A673 (cell line): ENCODE measurements around the gene HIGD1A. TPM values are rescaled to one million over a fixed set of nuclear protein-coding genes. Genes with fewer than 3 reads are reported as not detected.

Experiments used
- BruUV-seq: library from RNA; stranded (reverse); fragments of 400-500 nt; replicated peaks from 2 replicates; lab custom pipeline; 2021; lab: Mats Ljungman, UMichigan
- CTCF ChIA-PET: fragments of 300-600 bp; sonication (Branson Sonifier 250); formaldehyde crosslinking; loops from one replicate; lab custom pipeline; 2022; ENCODE audit warnings: antibody characterized with exemption; lab: Charles Lee
- POLR2A ChIA-PET: fragments of 300-600 bp; sonication (Branson Sonifier 250); formaldehyde crosslinking; loops from one replicate; lab custom pipeline; 2022; ENCODE audit warnings: antibody characterized with exemption; ENCODE audit not compliant: low non-redundant PET; lab: Charles Lee
- DNase-seq: peaks from one replicate; pipeline ENCODE4 v3.0.0-alpha.2; 2015; ENCODE audit warnings: low spot score
- H3K27ac ChIP-seq: fragments of 200-600 bp; sonication (generic); 2 replicates; pipeline ENCODE4 v1.5.1; 2016; ENCODE audit warnings: mixed run types, low read depth, mild to moderate bottlenecking, mixed read lengths, antibody characterized with exemption, low read length; ENCODE audit not compliant: poor library complexity, severe bottlenecking
- H3K27me3 ChIP-seq: fragments of 200-600 bp; sonication (generic); replicated peaks from 2 replicates; pipeline ENCODE4 v1.6.1; 2017; ENCODE audit warnings: mixed run types, low read depth, mild to moderate bottlenecking, mixed read lengths, antibody characterized with exemption, low read length; ENCODE audit not compliant: insufficient read depth, poor library complexity
- H3K36me3 ChIP-seq: fragments of 200-600 bp; sonication (generic); 2 replicates; pipeline ENCODE4 v1.6.1; 2016; ENCODE audit warnings: mixed run types, mild to moderate bottlenecking, mixed read lengths, antibody characterized with exemption, low read length; ENCODE audit not compliant: insufficient read depth, poor library complexity, severe bottlenecking
- H3K4me1 ChIP-seq: fragments of 200-600 bp; sonication (generic); 2 replicates; pipeline ENCODE4 v1.6.1; 2017; ENCODE audit warnings: mixed run types, mild to moderate bottlenecking, mixed read lengths, antibody characterized with exemption, low read length; ENCODE audit not compliant: insufficient read depth, poor library complexity, severe bottlenecking
- H3K4me3 ChIP-seq: fragments of 200-600 bp; sonication (generic); 2 replicates; pipeline ENCODE4 v1.5.1; 2016; ENCODE audit warnings: low read depth, mixed run types, mild to moderate bottlenecking, mixed read lengths, low read length; ENCODE audit not compliant: poor library complexity, severe bottlenecking
- H3K9me3 ChIP-seq: fragments of 200-600 bp; sonication (generic); 2 replicates; pipeline ENCODE4 v1.6.1; 2016; ENCODE audit warnings: mixed run types, low read depth, mild to moderate bottlenecking, mixed read lengths, antibody characterized with exemption, low read length; ENCODE audit not compliant: poor library complexity, severe bottlenecking
- EZH2 ChIP-seq: fragments of 200-600 bp; sonication (generic); IDR thresholded peaks from 2 replicates; pipeline ENCODE4 v1.6.1; 2017; ENCODE audit warnings: borderline replicate concordance, low read depth, mild to moderate bottlenecking, mixed read lengths, antibody characterized with exemption, low read length; ENCODE audit not compliant: poor library complexity, severe bottlenecking
- intact Hi-C: fragments of 100-400 bp; cut with micrococcal nuclease; formaldehyde crosslinking; loops from one replicate; pipeline ENCODE4 v1.10.0; 2022; ENCODE audit not compliant: unreplicated experiment
- total RNA-seq: library from RNA; stranded (reverse); gene quantifications from 2 replicates; pipeline ENCODE4 v1.2.3, GENCODE V29; 2021
- TF ChIP-seq, protein P1 (sequence below): fragments of 300-800, 200-600 bp; sonication (generic); conservative IDR thresholded peaks from 2 replicates; pipeline ENCODE4 v1.5.1; 2017; ENCODE audit warnings: low read depth, mild to moderate bottlenecking, antibody characterized with exemption, low read length, moderate library complexity, mixed read lengths

The HIGD1A gene
- total RNA-seq, 1 experiment from 2014 or later: 50.6 TPM

DNA sequence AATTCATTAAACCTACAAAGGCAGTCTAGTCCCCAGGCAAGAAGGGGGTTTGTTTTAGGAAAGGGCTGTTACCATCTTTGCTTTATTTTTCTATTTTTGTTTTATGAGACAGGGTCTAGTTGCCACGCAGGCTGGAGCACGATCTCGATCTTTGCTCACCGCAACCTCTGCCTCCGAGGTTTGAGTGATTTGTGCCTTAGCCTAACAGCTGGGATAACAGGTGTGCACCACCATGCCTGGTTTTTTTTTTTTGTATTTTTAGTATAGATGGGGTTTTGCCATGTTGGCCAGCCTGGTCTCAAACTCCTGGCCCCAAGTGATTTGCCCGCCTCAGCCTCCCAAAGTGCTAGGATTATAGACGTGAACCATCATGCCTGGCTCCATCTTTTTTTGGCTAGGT lies 4.9 kb downstream of the HIGD1A start:
- Histone ChIP-seq H3K4me3 (no peak overlapping the region), H3K36me3 (no peaks in the 10 kb centered on the region), H3K4me1 (no peaks in the 10 kb centered on the region), H3K27me3 (no peaks in the 10 kb centered on the region), H3K27ac (no peak overlapping the region), H3K9me3 (no peaks in the 10 kb centered on the region)
- CTCF ChIA-PET: no interaction called here
- intact Hi-C loops: no loop called here
- POLR2A ChIA-PET: no interaction called here
- TF ChIP-seq, protein P1, sequence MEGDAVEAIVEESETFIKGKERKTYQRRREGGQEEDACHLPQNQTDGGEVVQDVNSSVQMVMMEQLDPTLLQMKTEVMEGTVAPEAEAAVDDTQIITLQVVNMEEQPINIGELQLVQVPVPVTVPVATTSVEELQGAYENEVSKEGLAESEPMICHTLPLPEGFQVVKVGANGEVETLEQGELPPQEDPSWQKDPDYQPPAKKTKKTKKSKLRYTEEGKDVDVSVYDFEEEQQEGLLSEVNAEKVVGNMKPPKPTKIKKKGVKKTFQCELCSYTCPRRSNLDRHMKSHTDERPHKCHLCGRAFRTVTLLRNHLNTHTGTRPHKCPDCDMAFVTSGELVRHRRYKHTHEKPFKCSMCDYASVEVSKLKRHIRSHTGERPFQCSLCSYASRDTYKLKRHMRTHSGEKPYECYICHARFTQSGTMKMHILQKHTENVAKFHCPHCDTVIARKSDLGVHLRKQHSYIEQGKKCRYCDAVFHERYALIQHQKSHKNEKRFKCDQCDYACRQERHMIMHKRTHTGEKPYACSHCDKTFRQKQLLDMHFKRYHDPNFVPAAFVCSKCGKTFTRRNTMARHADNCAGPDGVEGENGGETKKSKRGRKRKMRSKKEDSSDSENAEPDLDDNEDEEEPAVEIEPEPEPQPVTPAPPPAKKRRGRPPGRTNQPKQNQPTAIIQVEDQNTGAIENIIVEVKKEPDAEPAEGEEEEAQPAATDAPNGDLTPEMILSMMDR: no peak
- no peak for TF ChIP-seq EZH2
- DNase-seq: no peak
- no TSS peak for BruUV-seq

DNA sequence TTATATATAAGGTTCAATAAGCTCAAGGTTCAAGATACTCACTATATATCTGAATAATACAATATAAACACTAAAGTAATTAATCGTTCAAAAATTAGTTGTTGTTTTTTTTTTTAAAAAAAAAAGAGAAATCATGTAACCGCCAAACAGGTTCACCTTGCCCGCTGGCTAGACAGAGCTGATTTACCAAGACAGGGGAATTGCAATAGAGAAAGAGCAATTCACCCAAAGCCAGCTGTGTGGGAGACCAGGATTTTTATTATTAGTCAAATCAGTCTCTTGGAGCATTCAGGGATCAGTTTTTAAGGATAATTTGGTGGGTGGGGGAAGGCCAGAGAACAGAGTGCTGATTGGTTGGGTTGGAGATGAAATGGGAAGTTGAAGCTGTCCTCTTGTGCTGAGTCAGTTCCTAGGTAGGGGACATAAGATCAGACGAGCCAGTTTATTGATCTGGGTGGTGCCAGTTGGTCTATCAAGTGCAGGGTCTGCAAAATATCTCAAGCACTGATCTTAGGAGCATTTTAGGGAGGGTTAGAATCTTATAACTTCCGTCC lies 7.9 kb downstream of the HIGD1A start:
- Histone ChIP-seq H3K9me3 (no peaks in the 10 kb centered on the region), H3K36me3 (no peaks in the 10 kb centered on the region), H3K4me1 (no peaks in the 10 kb centered on the region), H3K27ac (no peak overlapping the region), H3K4me3 (no peak overlapping the region), H3K27me3 (no peaks in the 10 kb centered on the region)
- DNase-seq: no peak
- BruUV-seq: no TSS peak
- CTCF ChIA-PET: no interaction called here
- intact Hi-C loops: no loop called here
- POLR2A ChIA-PET: no interaction called here
- TF ChIP-seq, protein P1: no peak
- no peak for TF ChIP-seq EZH2

DNA sequence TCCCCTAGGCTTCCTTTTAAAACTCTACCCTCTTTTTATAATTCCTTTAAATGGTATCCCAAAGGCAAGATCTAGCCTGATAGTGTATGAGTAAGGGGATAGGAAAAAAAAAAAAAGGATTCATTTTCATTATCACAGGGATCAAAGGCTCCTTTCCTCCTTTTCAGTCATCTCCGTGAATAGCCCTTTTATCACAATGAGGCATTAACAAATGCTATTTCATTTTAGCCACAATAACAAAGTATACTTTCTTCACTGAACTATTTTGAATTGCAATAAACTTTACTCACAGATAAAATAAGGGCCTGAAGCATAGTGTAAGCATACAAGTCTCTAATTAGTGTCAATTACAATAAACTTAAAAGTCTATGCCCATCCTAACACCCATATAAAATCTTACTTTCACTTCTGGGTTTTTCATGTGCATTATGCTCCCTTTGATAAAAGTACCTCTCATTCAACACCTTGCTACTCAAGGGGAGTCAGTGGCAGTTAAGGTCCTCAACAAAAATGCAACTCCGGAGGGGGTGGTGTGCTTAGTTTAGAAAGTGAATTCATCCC lies 8.6 kb downstream of the HIGD1A start:
- DNase-seq: no peak
- TF ChIP-seq, protein P1: no peak
- TF ChIP-seq EZH2: no peak
- Histone ChIP-seq H3K4me1 (no peaks in the 10 kb centered on the region), H3K27me3 (no peaks in the 10 kb centered on the region), H3K4me3 (no peak overlapping the region), H3K27ac (no peak overlapping the region), H3K9me3 (no peaks in the 10 kb centered on the region), H3K36me3 (no peaks in the 10 kb centered on the region)
- ChIA-PET POLR2A (no interaction called here), CTCF (no interaction called here)
- no TSS peak for BruUV-seq
- intact Hi-C loops: no loop called here
